Nephron (organoid): Measurements from ENCODE around the gene HNRNPDL.
"Not testable (repeated sequence)": the region's sequence is repeated elsewhere in the genome, so short reads cannot be mapped to it uniquely, and the experiment has no call there.

Source experiments
- H3K27ac Mint-ChIP-seq, 3 experiments: 2 replicates each; pipeline ENCODE4 v1.8.0; 2020; ENCODE audit warnings: mixed read lengths in 3 of 3, mild to moderate bottlenecking in 2 of 3, moderate library complexity in 1 of 3
- H3K27me3 Mint-ChIP-seq: 2 replicates; pipeline ENCODE4 v1.8.0; 2021; ENCODE audit warnings: low read depth, mild to moderate bottlenecking, moderate library complexity, mixed read lengths
- H3K36me3 Mint-ChIP-seq: 2 replicates; pipeline ENCODE4 v1.8.0; 2020; ENCODE audit warnings: low read depth, mixed read lengths
- H3K4me1 Mint-ChIP-seq: 2 replicates; pipeline ENCODE4 v1.8.0; 2020; ENCODE audit warnings: mixed read lengths
- H3K4me3 Mint-ChIP-seq, 3 experiments: 2 replicates each; pipeline ENCODE4 v1.8.0; 2020; ENCODE audit warnings: mild to moderate bottlenecking in 3 of 3, mixed read lengths in 3 of 3, moderate library complexity in 2 of 3
- H3K9me3 Mint-ChIP-seq: 2 replicates; pipeline ENCODE4 v1.8.0; 2020; ENCODE audit warnings: mixed read lengths
- TF ChIP-seq, protein P1 (sequence below), 3 experiments: fragments of 200-600 bp; sonication (generic); IDR thresholded peaks; one replicate each; pipeline ENCODE4 v1.5.0; 2021; ENCODE audit warnings: antibody characterized with exemption in 3 of 3; ENCODE audit not compliant: unreplicated experiment in 3 of 3

The HNRNPDL gene

DNA sequence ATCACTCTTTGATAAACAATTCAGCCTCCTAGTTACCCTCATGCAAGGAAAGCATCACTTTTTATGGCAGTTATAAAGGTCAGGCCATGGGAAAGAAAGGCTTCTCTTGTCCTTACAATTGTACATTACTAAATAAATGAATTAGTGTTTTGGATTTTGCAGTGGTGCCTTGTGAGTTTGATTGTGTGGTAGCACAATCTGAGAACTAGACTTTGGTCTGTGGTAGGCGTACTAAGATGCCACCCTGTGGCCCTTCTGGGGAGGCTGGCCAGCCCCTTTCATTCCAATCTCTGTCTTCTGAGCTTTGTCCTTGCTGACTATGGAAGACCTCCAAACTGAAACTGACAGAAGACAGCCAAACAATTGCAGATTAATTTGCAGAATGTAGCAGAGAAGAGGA, 41.9 kb downstream of the HNRNPDL start:
- Mint-ChIP-seq H3K27ac (no peak overlapping the region), H3K4me3 (no peak overlapping the region), H3K27me3 (no peaks in the 10 kb centered on the region), H3K4me1 (peaks cover 11% of the 10 kb centered on the region), H3K36me3 (peaks cover 9% of the 10 kb centered on the region), H3K9me3 (peaks cover 15% of the 10 kb centered on the region)
- TF ChIP-seq, protein P1, sequence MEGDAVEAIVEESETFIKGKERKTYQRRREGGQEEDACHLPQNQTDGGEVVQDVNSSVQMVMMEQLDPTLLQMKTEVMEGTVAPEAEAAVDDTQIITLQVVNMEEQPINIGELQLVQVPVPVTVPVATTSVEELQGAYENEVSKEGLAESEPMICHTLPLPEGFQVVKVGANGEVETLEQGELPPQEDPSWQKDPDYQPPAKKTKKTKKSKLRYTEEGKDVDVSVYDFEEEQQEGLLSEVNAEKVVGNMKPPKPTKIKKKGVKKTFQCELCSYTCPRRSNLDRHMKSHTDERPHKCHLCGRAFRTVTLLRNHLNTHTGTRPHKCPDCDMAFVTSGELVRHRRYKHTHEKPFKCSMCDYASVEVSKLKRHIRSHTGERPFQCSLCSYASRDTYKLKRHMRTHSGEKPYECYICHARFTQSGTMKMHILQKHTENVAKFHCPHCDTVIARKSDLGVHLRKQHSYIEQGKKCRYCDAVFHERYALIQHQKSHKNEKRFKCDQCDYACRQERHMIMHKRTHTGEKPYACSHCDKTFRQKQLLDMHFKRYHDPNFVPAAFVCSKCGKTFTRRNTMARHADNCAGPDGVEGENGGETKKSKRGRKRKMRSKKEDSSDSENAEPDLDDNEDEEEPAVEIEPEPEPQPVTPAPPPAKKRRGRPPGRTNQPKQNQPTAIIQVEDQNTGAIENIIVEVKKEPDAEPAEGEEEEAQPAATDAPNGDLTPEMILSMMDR (IDR thresholded peaks at IDR 0.05; ENCODE audit: unreplicated experiment in 3 of 3), result no peak

DNA sequence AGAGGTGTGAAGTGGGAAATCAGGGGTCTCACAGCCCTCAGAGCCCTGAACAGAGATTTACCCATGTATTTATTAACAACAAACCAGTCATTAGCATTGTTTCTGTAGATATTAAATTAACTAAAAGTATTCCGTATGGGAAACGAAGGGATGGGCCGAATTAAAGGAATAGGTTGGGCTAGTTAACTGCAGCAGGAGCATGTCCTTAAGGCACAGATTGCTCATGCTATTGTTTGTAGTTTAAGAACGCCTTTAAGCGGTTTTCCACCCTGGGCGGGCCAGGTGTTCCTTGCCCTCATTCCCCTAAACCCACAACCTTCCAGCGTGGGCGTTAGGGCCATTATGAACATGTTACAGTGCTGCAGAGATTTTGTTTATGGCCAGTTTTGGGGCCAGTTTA, 44.0 kb downstream of the HNRNPDL start:
- Mint-ChIP-seq H3K4me1 (peaks cover 13% of the 10 kb centered on the region), H3K9me3 (peaks cover 15% of the 10 kb centered on the region)
- H3K27me3 Mint-ChIP-seq, H3K27ac Mint-ChIP-seq, H3K4me3 Mint-ChIP-seq, H3K36me3 Mint-ChIP-seq: not testable (repeated sequence)

- H3K4me3 Mint-ChIP-seq, result no peak overlapping the region
- no peaks in the 10 kb centered on the region for H3K27me3 Mint-ChIP-seq
- H3K4me1 Mint-ChIP-seq, result peaks cover 21% of the 10 kb centered on the region
- no peak overlapping the region for H3K27ac Mint-ChIP-seq
- peaks cover 14% of the 10 kb centered on the region for H3K36me3 Mint-ChIP-seq
- TF ChIP-seq, protein P1 (IDR thresholded peaks at IDR 0.05; ENCODE audit: unreplicated experiment in 3 of 3), result no peak
- H3K9me3 Mint-ChIP-seq, result peaks cover 15% of the 10 kb centered on the region
Observed at GRCh38 chr4:82382751-82383150, 47.5 kb downstream of the HNRNPDL start.

- TF ChIP-seq, protein P1 (IDR thresholded peaks at IDR 0.05; ENCODE audit: unreplicated experiment in 3 of 3), result no peak
- no peak overlapping the region for H3K4me3 Mint-ChIP-seq
- H3K4me1 Mint-ChIP-seq, result peaks cover 23% of the 10 kb centered on the region
- H3K27ac Mint-ChIP-seq, result no peak overlapping the region
- peaks cover 15% of the 10 kb centered on the region for H3K9me3 Mint-ChIP-seq
- H3K27me3 Mint-ChIP-seq, result no peaks in the 10 kb centered on the region
- peaks cover 17% of the 10 kb centered on the region for H3K36me3 Mint-ChIP-seq
Observed at GRCh38 chr4:82381661-82382296, 48.5 kb downstream of the HNRNPDL start.

DNA sequence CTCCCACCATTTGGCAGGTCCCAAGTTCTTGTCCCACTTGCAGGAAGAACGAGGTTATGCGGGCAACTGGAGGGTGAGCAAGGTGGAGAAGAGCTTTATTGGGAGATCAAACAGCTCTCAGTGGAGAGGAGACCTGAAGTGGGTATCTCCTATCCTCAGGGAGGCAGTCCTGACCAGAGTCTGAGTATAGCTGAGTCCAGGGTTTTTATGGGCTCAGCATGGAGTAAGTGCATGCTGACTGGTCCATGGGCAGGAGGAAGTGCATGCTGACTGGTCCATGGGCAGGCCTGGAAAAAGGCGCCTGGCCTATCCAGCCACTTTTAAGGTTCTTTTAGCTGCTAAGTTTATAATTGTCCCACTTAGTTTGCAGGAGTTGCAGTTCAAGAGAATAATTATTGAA, 49.0 kb downstream of the HNRNPDL start:
- Mint-ChIP-seq H3K9me3 (peaks cover 15% of the 10 kb centered on the region), H3K4me1 (peaks cover 28% of the 10 kb centered on the region), H3K36me3 (peaks cover 22% of the 10 kb centered on the region), H3K4me3 (no peak overlapping the region), H3K27me3 (no peaks in the 10 kb centered on the region), H3K27ac (peak overlapping the region in 1 of 3 experiments; percentile 48)
- TF ChIP-seq, protein P1 (IDR thresholded peaks at IDR 0.05; ENCODE audit: unreplicated experiment in 3 of 3), result no peak

- Mint-ChIP-seq H3K36me3 (peaks cover 22% of the 10 kb centered on the region), H3K4me1 (peaks cover 32% of the 10 kb centered on the region), H3K27me3 (no peaks in the 10 kb centered on the region), H3K27ac (peak overlapping the region in 1 of 3 experiments; percentile 48), H3K9me3 (peaks cover 14% of the 10 kb centered on the region), H3K4me3 (no peak overlapping the region)
- TF ChIP-seq, protein P1 (IDR thresholded peaks at IDR 0.05; ENCODE audit: unreplicated experiment in 3 of 3), result no peak
Observed at GRCh38 chr4:82380831-82381230, 49.4 kb downstream of the HNRNPDL start.
